Activated CD4-positive, alpha-beta T cell treated with anti-CD3 and anti-CD28 coated beads, Interleukin-2, amount 10 ng/mL, durations not matched to agents 7 days and 5 days (primary cell): ENCODE data around the gene SLFN13. TPM values are rescaled to one million over a fixed set of nuclear protein-coding genes. Genes with fewer than 3 reads are reported as not detected.

ENCODE experiments used
- CTCF ChIA-PET: fragments of 350-600 bp; sonication (Branson Sonifier 250); formaldehyde crosslinking; loops from one replicate; lab custom pipeline; 2021; ENCODE audit warnings: antibody characterized with exemption; lab: Charles Lee
- POLR2A ChIA-PET: fragments of 350-600 bp; sonication (Branson Sonifier 250); formaldehyde crosslinking; loops from one replicate; lab custom pipeline; 2021; ENCODE audit warnings: antibody characterized with exemption; lab: Charles Lee
- DNase-seq: peaks from one replicate; pipeline ENCODE4 v3.0.0-alpha.2; 2020
- H3K27ac Mint-ChIP-seq: one replicate; pipeline ENCODE4 v1.8.0; 2021; ENCODE audit warnings: mild to moderate bottlenecking, moderate library complexity, mixed read lengths
- H3K27me3 Mint-ChIP-seq: one replicate; pipeline ENCODE4 v1.8.0; 2021; ENCODE audit warnings: mixed read lengths
- H3K36me3 Mint-ChIP-seq: one replicate; pipeline ENCODE4 v1.8.0; 2021; ENCODE audit warnings: low read depth, mixed read lengths
- H3K4me1 Mint-ChIP-seq: one replicate; pipeline ENCODE4 v1.8.0; 2021; ENCODE audit warnings: mixed read lengths
- H3K4me3 Mint-ChIP-seq: one replicate; pipeline ENCODE4 v1.8.0; 2021; ENCODE audit warnings: mild to moderate bottlenecking, moderate library complexity, mixed read lengths
- H3K9me3 Mint-ChIP-seq: one replicate; pipeline ENCODE4 v1.8.0; 2021; ENCODE audit warnings: mixed read lengths
- total RNA-seq, 2 experiments: library from RNA; stranded (reverse); gene quantifications; one replicate each; pipeline ENCODE4 v1.2.3, GENCODE V29; 2021

The SLFN13 gene
- 10 to 100 TPM; 50.4 to 53.6 TPM for total RNA-seq

- Mint-ChIP-seq H3K27ac (peak within 1 kb of the TSS; percentile 85), H3K9me3 (no peaks in the 10 kb centered on the region), H3K4me1 (peaks cover 25% of the 10 kb centered on the region), H3K4me3 (peak within 1 kb of the TSS; percentile 73), H3K36me3 (peaks cover 67% of the 10 kb centered on the region), H3K27me3 (no peaks in the 10 kb centered on the region)
- DNase-seq = peak; percentile 87
- ChIA-PET POLR2A (interaction anchor here (1.0 kb wide), 1 partner anchor 85 kb away, joined by 4 read pairs; no protein-coding TSS in a partner anchor), CTCF (interaction anchor here (1.0 to 1.8 kb wide), 3 partner anchors 9 to 135 kb away, joined by 3 to 9 read pairs (median 4); no protein-coding TSS in a partner anchor)
Observed at GRCh38 chr17:35448214-35448898, at the start of gene SLFN13. Gene SLFN13, minus strand, starts transcription at chr17:35448766. Its CDS starts 3,086 bp downstream, at chr17:35445680.

DNA sequence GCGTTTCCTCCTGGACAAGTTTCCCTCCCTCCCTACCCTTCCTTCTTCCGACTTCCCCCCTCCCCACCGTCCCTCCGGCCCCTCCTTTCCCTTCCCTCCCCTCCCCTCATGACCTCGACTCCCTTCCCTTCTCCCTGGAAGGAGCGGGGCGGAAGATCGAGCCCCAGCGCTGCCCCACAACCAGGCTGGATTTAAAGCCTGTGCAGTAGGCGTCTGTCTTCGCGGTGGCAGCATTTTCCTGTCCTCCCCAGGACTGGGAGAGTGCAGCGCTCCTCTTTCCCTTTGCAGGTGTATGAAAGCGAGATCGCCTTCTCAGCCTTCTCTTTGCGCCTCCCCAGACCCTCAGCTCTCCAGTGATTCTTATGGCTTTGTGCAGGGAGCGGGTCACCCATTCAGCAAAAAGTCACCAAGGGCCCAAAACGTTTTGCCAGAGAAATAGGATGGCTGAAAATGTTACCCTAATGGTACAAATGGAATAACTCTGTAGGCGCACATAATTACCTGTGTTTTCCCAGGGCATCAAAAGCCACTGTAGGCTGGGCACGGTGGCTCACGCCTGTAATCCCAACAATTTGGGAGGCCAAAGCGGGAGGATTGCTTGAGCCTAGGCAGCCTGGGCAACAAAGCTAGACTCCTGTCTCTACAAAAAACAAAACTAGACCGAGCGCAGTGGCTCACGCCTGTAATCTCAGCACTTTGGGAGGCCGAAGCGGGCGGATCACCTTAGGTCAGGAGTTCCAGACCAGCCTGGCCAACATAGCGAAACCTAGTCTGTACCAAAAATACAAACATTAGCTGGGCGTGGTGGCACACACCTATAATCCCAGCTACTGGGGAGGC lies 48.1 kb upstream of the SLFN13 start:
- DNase-seq = no peak
- H3K4me3 Mint-ChIP-seq = no peak overlapping the region
- peaks cover 82% of the 10 kb centered on the region for H3K4me1 Mint-ChIP-seq
- no peaks in the 10 kb centered on the region for H3K9me3 Mint-ChIP-seq
- ChIA-PET CTCF (no interaction called here), POLR2A (interaction anchor here (0.5 kb wide), 1 partner anchor 58 kb away, joined by 5 read pairs; no protein-coding TSS in a partner anchor)
- peaks cover 71% of the 10 kb centered on the region for H3K36me3 Mint-ChIP-seq
- H3K27me3 Mint-ChIP-seq = no peaks in the 10 kb centered on the region
- peak overlapping the region; percentile 46 for H3K27ac Mint-ChIP-seq

DNA sequence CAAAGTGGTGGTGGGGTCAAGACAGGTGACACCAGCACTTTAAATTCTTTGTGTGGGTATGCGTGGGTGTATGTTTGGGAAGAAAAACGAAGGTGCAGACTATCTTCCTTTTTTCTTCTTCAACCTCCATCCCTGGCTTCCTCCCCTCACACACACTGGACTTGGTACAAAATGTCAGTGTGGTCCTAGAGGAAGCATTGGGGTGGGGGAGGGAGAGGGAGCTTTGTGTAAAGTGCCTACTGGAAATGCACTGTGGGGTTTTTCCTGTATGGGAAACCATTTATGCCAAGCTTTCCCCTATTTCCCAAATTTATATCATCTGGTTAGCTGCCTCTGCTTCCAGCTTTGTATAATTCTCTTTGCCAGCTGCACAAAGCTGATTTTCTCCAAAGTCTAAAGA lies 44.5 kb upstream of the SLFN13 start:
- ChIA-PET POLR2A (no interaction called here), CTCF (no interaction called here)
- H3K4me3 Mint-ChIP-seq = no peak overlapping the region
- DNase-seq = no peak
- no peak overlapping the region for H3K27ac Mint-ChIP-seq
- no peaks in the 10 kb centered on the region for H3K9me3 Mint-ChIP-seq
- H3K36me3 Mint-ChIP-seq = peaks cover 74% of the 10 kb centered on the region
- peaks cover 82% of the 10 kb centered on the region for H3K4me1 Mint-ChIP-seq
- H3K27me3 Mint-ChIP-seq = no peaks in the 10 kb centered on the region

- ChIA-PET POLR2A (no interaction called here), CTCF (no interaction called here)
Observed at GRCh38 chr17:35491417-35491816, 42.9 kb upstream of the SLFN13 start.

GRCh38 chr17:35489944-35490343 lies 41.4 kb upstream of the SLFN13 start:
- ChIA-PET CTCF (interaction anchor here (0.6 to 1.5 kb wide), 2 partner anchors 10 to 121 kb away, joined by 5 read pairs; no protein-coding TSS in a partner anchor), POLR2A (no interaction called here)
- Mint-ChIP-seq H3K27ac (no peak overlapping the region), H3K9me3 (peaks cover under 1% of the 10 kb centered on the region), H3K4me3 (peak overlapping the region; percentile 10), H3K4me1 (peaks cover 89% of the 10 kb centered on the region), H3K27me3 (no peaks in the 10 kb centered on the region), H3K36me3 (peaks cover 88% of the 10 kb centered on the region)
- no peak for DNase-seq

More at GRCh38 chr17:35491417-35491816, 42.9 kb upstream of the SLFN13 start:
- Mint-ChIP-seq H3K36me3 (peaks cover 76% of the 10 kb centered on the region), H3K4me3 (no peak overlapping the region), H3K27me3 (no peaks in the 10 kb centered on the region), H3K9me3 (no peaks in the 10 kb centered on the region), H3K4me1 (peaks cover 85% of the 10 kb centered on the region), H3K27ac (peak overlapping the region; percentile 76)
- no peak for DNase-seq

DNA sequence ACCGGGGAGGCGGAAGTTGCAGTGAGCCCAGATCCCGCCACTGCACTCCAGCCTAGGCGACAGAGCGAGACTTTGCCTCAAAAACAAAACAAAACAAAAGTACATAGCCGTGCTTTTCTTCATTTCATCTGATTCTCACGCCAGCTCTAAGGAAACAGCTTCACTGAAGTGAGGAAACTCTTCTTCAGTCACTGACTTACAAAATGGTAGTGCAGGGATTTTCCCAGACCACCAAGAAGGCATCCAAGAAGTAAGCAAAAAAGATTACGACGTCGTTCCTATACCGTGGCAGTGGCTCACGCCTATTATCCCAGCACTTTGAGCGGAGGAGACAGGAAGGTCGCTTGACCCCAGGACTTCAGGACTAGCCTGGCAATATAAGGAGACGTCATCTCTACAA lies 40.4 kb upstream of the SLFN13 start:
- no peaks in the 10 kb centered on the region for H3K27me3 Mint-ChIP-seq
- H3K4me1 Mint-ChIP-seq = peaks cover 86% of the 10 kb centered on the region
- H3K36me3 Mint-ChIP-seq = peaks cover 94% of the 10 kb centered on the region
- peak overlapping the region; percentile 73 for H3K4me3 Mint-ChIP-seq
- CTCF ChIA-PET = interaction anchor here (1.1 to 2.7 kb wide), 5 partner anchors 10 to 274 kb away, joined by 3 to 10 read pairs (median 4); no protein-coding TSS in a partner anchor
- peak overlapping the region; percentile 89 for H3K27ac Mint-ChIP-seq
- DNase-seq = no peak
- H3K9me3 Mint-ChIP-seq = peaks cover 8% of the 10 kb centered on the region
- POLR2A ChIA-PET = no interaction called here

GRCh38 chr17:35486920-35487732 lies 38.6 kb upstream of the SLFN13 start:
- CTCF ChIA-PET = interaction anchor here (0.5 to 2.7 kb wide), 6 partner anchors 11 to 273 kb away, joined by 3 to 10 read pairs (median 4); no protein-coding TSS in a partner anchor
- Mint-ChIP-seq H3K4me1 (peaks cover 71% of the 10 kb centered on the region), H3K9me3 (peaks cover 12% of the 10 kb centered on the region), H3K27me3 (no peaks in the 10 kb centered on the region), H3K36me3 (peaks cover 95% of the 10 kb centered on the region), H3K27ac (peak overlapping the region; percentile 89), H3K4me3 (peak overlapping the region; percentile 73)
- DNase-seq = peak; percentile 76
- POLR2A ChIA-PET = interaction anchor here (0.5 kb wide), 1 partner anchor 34 kb away, joined by 3 read pairs; no protein-coding TSS in a partner anchor

DNA sequence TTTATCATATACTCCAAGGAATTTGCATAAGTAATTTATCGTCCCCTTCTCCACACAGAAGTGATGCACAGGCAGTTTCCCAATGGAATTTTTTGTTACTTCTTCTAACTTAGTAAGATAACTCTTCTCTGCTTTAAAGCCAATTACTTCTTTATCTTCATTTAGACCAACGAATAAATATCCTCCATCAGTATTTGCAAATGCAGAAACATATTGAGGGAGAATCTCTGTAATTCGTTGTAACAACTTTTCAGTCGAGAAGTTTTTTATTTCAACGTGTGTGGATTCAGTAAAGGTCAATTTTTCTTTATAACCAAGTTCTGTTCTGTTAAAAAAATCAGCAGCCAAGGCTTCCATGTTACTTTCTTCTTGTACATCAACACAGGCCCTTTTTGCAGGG lies 30.7 kb upstream of the SLFN13 start:
- Mint-ChIP-seq H3K27me3 (no peaks in the 10 kb centered on the region), H3K4me3 (no peak overlapping the region), H3K4me1 (peaks cover 38% of the 10 kb centered on the region), H3K27ac (no peak overlapping the region), H3K36me3 (peaks cover 93% of the 10 kb centered on the region), H3K9me3 (peaks cover 13% of the 10 kb centered on the region)
- POLR2A ChIA-PET = no interaction called here
- no peak for DNase-seq
- CTCF ChIA-PET = interaction anchor here (1.4 kb wide), 1 partner anchor 11 kb away, joined by 3 read pairs; no protein-coding TSS in a partner anchor

GRCh38 chr17:35477248-35477647 lies 28.7 kb upstream of the SLFN13 start:
- ChIA-PET CTCF (no interaction called here), POLR2A (no interaction called here)
- no peaks in the 10 kb centered on the region for H3K27me3 Mint-ChIP-seq
- DNase-seq = no peak
- H3K4me1 Mint-ChIP-seq = peaks cover 42% of the 10 kb centered on the region
- H3K4me3 Mint-ChIP-seq = no peak overlapping the region
- H3K27ac Mint-ChIP-seq = no peak overlapping the region
- H3K36me3 Mint-ChIP-seq = peaks cover 93% of the 10 kb centered on the region
- H3K9me3 Mint-ChIP-seq = peaks cover 12% of the 10 kb centered on the region

GRCh38 chr17:35476283-35476820 lies 27.8 kb upstream of the SLFN13 start:
- Mint-ChIP-seq H3K27me3 (no peaks in the 10 kb centered on the region), H3K4me3 (no peak overlapping the region), H3K9me3 (peaks cover 13% of the 10 kb centered on the region), H3K4me1 (peaks cover 44% of the 10 kb centered on the region), H3K27ac (no peak overlapping the region), H3K36me3 (peaks cover 91% of the 10 kb centered on the region)
- DNase-seq = no peak
- CTCF ChIA-PET = interaction anchor here (2.5 kb wide), 1 partner anchor 9 kb away, joined by 8 read pairs; no protein-coding TSS in a partner anchor
- POLR2A ChIA-PET = no interaction called here

DNA sequence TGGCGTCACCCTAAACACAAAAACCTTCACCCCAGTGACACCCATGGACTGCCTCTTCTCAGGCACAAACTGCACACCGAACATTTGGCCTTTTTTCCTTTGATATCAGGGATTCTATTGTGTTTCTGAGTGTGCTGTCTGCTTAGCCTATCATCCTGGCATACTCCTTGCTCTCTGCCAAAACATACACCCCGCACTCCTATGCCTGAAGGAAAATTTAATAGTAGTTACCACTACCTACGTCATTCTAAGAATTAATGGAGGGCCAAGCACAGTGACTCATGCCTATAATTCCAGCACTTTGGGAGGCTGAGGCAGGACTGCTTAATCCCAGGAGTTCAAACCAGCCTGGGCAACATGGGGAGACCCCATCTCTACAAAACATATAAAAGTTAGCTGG lies 19.9 kb upstream of the SLFN13 start:
- H3K27ac Mint-ChIP-seq = peak overlapping the region; percentile 83
- DNase-seq = no peak
- ChIA-PET POLR2A (no interaction called here), CTCF (interaction anchor here (1.3 kb wide), 1 partner anchor 11 kb away, joined by 3 read pairs; no protein-coding TSS in a partner anchor)
- no peak overlapping the region for H3K4me3 Mint-ChIP-seq
- no peaks in the 10 kb centered on the region for H3K27me3 Mint-ChIP-seq
- peaks cover 35% of the 10 kb centered on the region for H3K9me3 Mint-ChIP-seq
- peaks cover 54% of the 10 kb centered on the region for H3K4me1 Mint-ChIP-seq
- H3K36me3 Mint-ChIP-seq = peaks cover 91% of the 10 kb centered on the region
